Heart right ventricle (tissue), 16 donors: ENCODE results near the gene ONECUT3. TPM values are rescaled to one million over a fixed set of nuclear protein-coding genes. Genes with fewer than 3 reads are reported as not detected.
A peak's percentile ranks its signal among the peaks of the same experiment; 100 is the strongest.

ENCODE experiments used
- ATAC-seq, 8 donors: fragments of 200-7000 bp; cut with Tn5 transposase; one replicate each; pipeline ENCODE4 v1.9.1; 2020; ENCODE audit warnings: mild to moderate bottlenecking in 8 of 8, moderate library complexity in 8 of 8, moderate number of reproducible peaks in 1 of 8
- DNase-seq, 2 donors: peaks; one replicate each; pipeline ENCODE4 v3.0.0-alpha.2; 2020
- H3K27ac ChIP-seq, 10 donors: fragments of 200-600 bp; sonication (generic) in 2 of 10; one replicate each; pipeline versions ENCODE4 v1.5.0 to v1.8.0; 2020 to 2022; ENCODE audit warnings: mild to moderate bottlenecking in 3 of 10
- H3K27me3 ChIP-seq, 7 donors: fragments of 200-600 bp; one replicate each; pipeline ENCODE4 v1.8.0; 2021 to 2022; ENCODE audit warnings: mild to moderate bottlenecking in 2 of 7
- H3K36me3 ChIP-seq, 9 donors: fragments of 200-600 bp; sonication (generic) in 1 of 9; one replicate each; pipeline versions ENCODE4 v1.5.0 to v1.8.0; 2020 to 2022; ENCODE audit warnings: mild to moderate bottlenecking in 2 of 9
- H3K4me1 ChIP-seq, 9 donors: fragments of 200-600 bp; sonication (generic) in 1 of 9; one replicate each; pipeline versions ENCODE4 v1.5.0 to v1.8.0; 2020 to 2022; ENCODE audit warnings: mild to moderate bottlenecking in 4 of 9
- H3K4me3 ChIP-seq, 10 donors: fragments of 200-600 bp; sonication (generic) in 2 of 10; one replicate each; pipeline versions ENCODE4 v1.5.0 to v1.8.0; 2020 to 2022; ENCODE audit warnings: mild to moderate bottlenecking in 7 of 10, moderate library complexity in 2 of 10
- H3K9me3 ChIP-seq, 11 donors: fragments of 200-600 bp in 10 of 11; sonication (generic) in 2 of 11; one replicate each; pipeline versions ENCODE4 v1.5.0 to v1.8.0; 2013 to 2022; ENCODE audit warnings: mild to moderate bottlenecking in 2 of 11, control low read depth in 1 of 11, moderate library complexity in 1 of 11
- WGBS, 2 donors: extraction: QIAGEN DNeasy Blood & Tissue Kit; methylation state at CpG; one replicate each; pipeline ENCODE4 v1.1.7; 2013; ENCODE audit warnings: inconsistent platforms in 1 of 2; 5-methylcytosine and 5-hydroxymethylcytosine counted together
- intact Hi-C, 10 donors: fragments of 100-400 bp; cut with DNase I; formaldehyde crosslinking; loops; one replicate each; pipeline versions ENCODE4 v1.11.1 to v1.14.2; 2022
- polyA plus RNA-seq, 2 donors: library from polyadenylated mRNA; stranded (reverse); fragments of 200-250 nt; gene quantifications; one replicate each; pipeline ENCODE4 v1.2.3, GENCODE V29; 2013
- total RNA-seq, 10 donors: library from RNA; stranded (reverse); fragmentation: NEBNext Ultra II Directional in 3 of 10; extraction: Animal tissue kit (Norgen Biotek cat#: 25700) in 3 of 10; gene quantifications; one replicate each; pipeline versions ENCODE4 v1.2.1 to v1.2.4, GENCODE V29; 2021 to 2023
- TF ChIP-seq, protein P1 (sequence below), 9 donors: fragments of 200-600 bp; sonication (generic) in 2 of 9; IDR thresholded peaks; one replicate each; pipeline versions ENCODE4 v1.5.0 to v1.8.0; 2021 to 2022; ENCODE audit warnings: antibody characterized with exemption in 9 of 9, mild to moderate bottlenecking in 5 of 9, moderate library complexity in 1 of 9
- donor health status: Arrhythmogenic right ventricular cardiomyopathy.
- donor health status: ischemic (EF 13 %, LVEDD 7.1; RV severe dilation, severe dysfunction).
- donor health status: healthy with polysubstance abuse.
- donor health status: DM: no; HTN: yes; CAD: no.
- donor health status: DM: no; HTN: no; CAD: no.
- donor health status: ischemic (EF 25% LVEDD 6.9; RV normal size, moderate dysfunction).
- donor health status: ischemic (EF 25% LVEDD 5.7; RV mildly dilated, moderate dysfunction).
- donor health status: healthy.
- donor health status: DM: yes; HTN: yes; CAD: no.
- donor health status: Ischemic cardiomyopathy.
- donor health status: ischemic (EF 35%, LVEDD 5.7; RV mildly dilated, moderate dysfunction).
- donor health status: nonischemic (EF 11% LVEDD 7.7; RV severe dilation, severe dysfunction).
- donor health status: DM: yes; HTN: yes; CAD: no.
- donor health status: PGD.
- donor health status: ischemic (EF 29% LVEDD 5.4; RV normal size, mild dysfunction).
- donor health status: nonischemic (EF 23%, LVEDD 6.1; RV moderate dilation, normal function).

ONECUT3 gene
- total and polyA plus RNA-seq, 12 donors, result not detected

DNA sequence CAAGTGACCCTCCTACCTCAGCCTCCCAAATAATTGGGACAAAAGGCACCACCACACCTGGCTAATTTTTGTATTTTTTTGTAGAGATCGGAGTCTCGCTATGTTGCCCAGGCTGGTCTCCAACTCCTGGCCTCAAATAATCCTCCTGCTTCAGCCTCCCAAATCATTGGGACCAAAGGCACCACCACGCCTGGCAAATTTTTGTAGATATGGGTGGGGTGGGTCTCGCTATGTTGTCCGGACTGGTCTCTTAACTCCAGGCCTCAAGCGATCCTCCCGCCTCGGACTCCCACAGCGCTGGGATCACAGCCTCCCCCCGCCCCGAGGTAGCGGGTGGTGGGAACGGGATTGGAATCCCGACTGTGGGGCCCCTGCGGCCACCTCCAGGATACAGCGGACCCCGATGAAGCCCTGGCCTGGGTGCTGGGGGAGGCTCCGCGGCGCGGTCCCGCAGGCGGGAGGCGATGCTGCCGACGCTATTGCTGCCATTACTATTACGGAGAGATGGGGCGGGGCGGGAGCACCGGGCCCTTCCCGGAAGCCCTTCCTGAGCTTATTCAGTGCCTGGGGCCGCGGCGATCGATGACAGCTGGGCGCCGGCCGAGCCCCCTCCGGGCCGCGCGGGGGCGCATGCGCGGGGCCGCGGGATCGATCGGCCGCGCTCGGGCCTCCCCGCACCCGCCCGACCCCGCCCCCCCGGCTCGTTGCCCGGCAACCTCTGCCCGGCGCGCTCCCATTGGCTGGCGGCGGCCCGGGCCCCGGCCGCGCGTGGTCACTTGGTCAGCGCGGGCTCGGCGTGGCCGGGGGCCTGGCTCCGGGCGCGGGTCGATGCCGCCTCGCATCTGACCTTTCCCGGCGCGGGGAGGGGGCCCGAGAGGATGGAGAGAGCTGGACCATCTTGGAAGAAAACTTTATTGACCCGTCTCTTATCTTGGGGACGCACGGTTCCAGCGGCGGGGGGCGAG is 27.9 kb upstream of the ONECUT3 start:
- intact Hi-C loops, result no loop called here
- ATAC-seq, result peak in 5 of 8 donors; percentile 51 to 88 (median 62)
- no peak overlapping the region for H3K27ac ChIP-seq
- no peaks in the 10 kb centered on the region for H3K36me3 ChIP-seq
- DNase-seq, result peak in 1 of 2 donors; percentile 60
- WGBS, 2 donors, result 6 to 8% methylated on average over 76 to 90 of the region's 90 CpGs
- peaks cover 0 to 96% (median 82%) of the 10 kb centered on the region in 7 donors for H3K27me3 ChIP-seq
- TF ChIP-seq, protein P1, sequence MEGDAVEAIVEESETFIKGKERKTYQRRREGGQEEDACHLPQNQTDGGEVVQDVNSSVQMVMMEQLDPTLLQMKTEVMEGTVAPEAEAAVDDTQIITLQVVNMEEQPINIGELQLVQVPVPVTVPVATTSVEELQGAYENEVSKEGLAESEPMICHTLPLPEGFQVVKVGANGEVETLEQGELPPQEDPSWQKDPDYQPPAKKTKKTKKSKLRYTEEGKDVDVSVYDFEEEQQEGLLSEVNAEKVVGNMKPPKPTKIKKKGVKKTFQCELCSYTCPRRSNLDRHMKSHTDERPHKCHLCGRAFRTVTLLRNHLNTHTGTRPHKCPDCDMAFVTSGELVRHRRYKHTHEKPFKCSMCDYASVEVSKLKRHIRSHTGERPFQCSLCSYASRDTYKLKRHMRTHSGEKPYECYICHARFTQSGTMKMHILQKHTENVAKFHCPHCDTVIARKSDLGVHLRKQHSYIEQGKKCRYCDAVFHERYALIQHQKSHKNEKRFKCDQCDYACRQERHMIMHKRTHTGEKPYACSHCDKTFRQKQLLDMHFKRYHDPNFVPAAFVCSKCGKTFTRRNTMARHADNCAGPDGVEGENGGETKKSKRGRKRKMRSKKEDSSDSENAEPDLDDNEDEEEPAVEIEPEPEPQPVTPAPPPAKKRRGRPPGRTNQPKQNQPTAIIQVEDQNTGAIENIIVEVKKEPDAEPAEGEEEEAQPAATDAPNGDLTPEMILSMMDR (IDR thresholded peaks at IDR 0.05), result no peak
- H3K4me3 ChIP-seq, result peak overlapping the region in 9 of 10 donors; percentile 32 to 54 (median 47)
- H3K4me1 ChIP-seq, result peaks cover 0 to 10% (median 6%) of the 10 kb centered on the region in 9 donors
- no peaks in the 10 kb centered on the region for H3K9me3 ChIP-seq

GRCh38 chr19:1728816-1729567 is 24.3 kb upstream of the ONECUT3 start:
- DNase-seq (no peak), ATAC-seq (no peak)
- TF ChIP-seq, protein P1 (IDR thresholded peaks at IDR 0.05), result no peak
- WGBS, 2 donors, result 89 to 91% methylated on average over 32 to 33 of the region's 33 CpGs
- H3K27ac ChIP-seq, result no peak overlapping the region
- no peak overlapping the region for H3K4me3 ChIP-seq
- intact Hi-C loops, result no loop called here
- no peaks in the 10 kb centered on the region for H3K9me3 ChIP-seq
- H3K27me3 ChIP-seq, result peaks cover 0 to 98% (median 95%) of the 10 kb centered on the region in 7 donors
- peaks cover 0 to 10% (median 6%) of the 10 kb centered on the region in 9 donors for H3K4me1 ChIP-seq
- no peaks in the 10 kb centered on the region for H3K36me3 ChIP-seq

GRCh38 chr19:1729568-1729925 is 23.8 kb upstream of the ONECUT3 start:
- no peaks in the 10 kb centered on the region for H3K9me3 ChIP-seq
- H3K27me3 ChIP-seq, result peaks cover 0 to 98% (median 97%) of the 10 kb centered on the region in 7 donors
- no peak overlapping the region for H3K4me3 ChIP-seq
- H3K27ac ChIP-seq, result no peak overlapping the region
- peaks cover 0 to 10% (median 6%) of the 10 kb centered on the region in 9 donors for H3K4me1 ChIP-seq
- intact Hi-C loops, result no loop called here
- WGBS, 2 donors, result 84 to 86% methylated on average over 19 of the region's 19 CpGs
- no peak for ATAC-seq
- H3K36me3 ChIP-seq, result no peaks in the 10 kb centered on the region
- DNase-seq, result no peak
- TF ChIP-seq, protein P1 (IDR thresholded peaks at IDR 0.05), result no peak

DNA sequence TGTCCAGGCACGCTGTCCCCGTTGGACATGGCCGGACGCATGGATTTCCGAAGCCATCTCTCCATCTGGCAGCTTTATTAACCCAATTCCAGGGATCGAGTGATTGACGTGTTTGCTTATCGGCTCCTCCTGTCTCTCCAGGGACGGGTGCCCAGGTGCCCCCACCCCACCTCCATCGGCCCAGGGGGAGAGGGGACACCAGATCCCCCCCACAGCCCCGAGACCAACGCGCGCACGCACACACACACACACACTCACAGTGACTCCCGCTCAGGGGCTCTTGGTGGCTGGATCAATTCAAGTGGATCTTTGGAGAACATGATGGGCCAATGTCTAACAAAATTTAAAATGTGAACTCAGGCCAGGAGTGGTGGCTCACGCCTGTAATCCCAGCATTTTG is 23.1 kb upstream of the ONECUT3 start:
- Histone ChIP-seq H3K4me1 (peaks cover 0 to 10% (median 6%) of the 10 kb centered on the region in 9 donors), H3K4me3 (no peak overlapping the region), H3K9me3 (no peaks in the 10 kb centered on the region), H3K36me3 (no peaks in the 10 kb centered on the region), H3K27ac (no peak overlapping the region), H3K27me3 (peaks cover 0 to 98% (median 97%) of the 10 kb centered on the region in 7 donors)
- no peak for DNase-seq
- TF ChIP-seq, protein P1 (IDR thresholded peaks at IDR 0.05), result no peak
- ATAC-seq, result no peak
- WGBS, 2 donors, result 78% methylated on average over 17 of the region's 17 CpGs
- intact Hi-C loops, result no loop called here
